K562 (cell line): ENCODE results near the gene RBM27. TPM values are rescaled to one million over a fixed set of nuclear protein-coding genes. Genes with fewer than 3 reads are reported as not detected.
A peak's percentile ranks its signal among the peaks of the same experiment; 100 is the strongest.

Experiments used
- ATAC-seq: fragments of 200-7000 bp; cut with Tn5 transposase; 3 replicates; pipeline ENCODE4 v1.9.1; 2020; ENCODE audit warnings: moderate library complexity
- BruUV-seq: library from RNA; stranded (reverse); fragments of 400-500 nt; replicated peaks from 2 replicates; lab custom pipeline; 2021; lab: Mats Ljungman, UMichigan
- CTCF ChIA-PET: fragments of 300-600 bp; formaldehyde crosslinking; extraction: SDS; loops from one replicate; lab custom pipeline; 2021; ENCODE audit warnings: low intra/inter-chr PET ratio; lab: Yijun Ruan, JAX
- POLR2A ChIA-PET: fragments of 300-600, 350-650 bp; sonication (Branson Sonifier 250); formaldehyde crosslinking; extraction: SDS; loops from one replicate; lab custom pipeline; 2021; ENCODE audit warnings: antibody characterized with exemption, inconsistent platforms; lab: Yijun Ruan, JAX
- DNase-seq, 4 experiments: peaks; one replicate each; pipeline versions ENCODE4 v3.0.0 to v3.0.0-alpha.2; 2011 to 2018; ENCODE audit warnings: low spot score in 3 of 4, mixed read lengths in 3 of 4; ENCODE audit errors: extremely low read depth in 1 of 4
- FAIRE-seq: peaks from 2 replicates; lab custom pipeline; 2011; peaks lifted over from hg19 to GRCh38; lab: Jason Lieb, UNC
- H2AFZ ChIP-seq: 2 replicates; pipeline ENCODE4 v1.6.0; 2011; ENCODE audit warnings: low read depth, low read length, control low read depth, inconsistent platforms
- H3K27ac ChIP-seq: fragments of 200-600 bp; 3 replicates; pipeline ENCODE4 v1.8.0; 2011; ENCODE audit warnings: low read depth, mild to moderate bottlenecking, control low read depth, inconsistent platforms, low read length, moderate library complexity, mixed read lengths; ENCODE audit errors: extremely low read depth
- H3K27me3 ChIP-seq, 2 experiments: fragments of 300-600 bp in 1 of 2; 2 replicates in 1 of 2; 3 replicates in 1 of 2; pipeline versions ENCODE4 v1.6.0 to v1.8.0; 2011; ENCODE audit warnings: inconsistent platforms in 2 of 2, low read length in 2 of 2, mild to moderate bottlenecking in 1 of 2, mixed read lengths in 1 of 2, moderate library complexity in 1 of 2; ENCODE audit not compliant: control insufficient read depth in 2 of 2, insufficient read depth in 2 of 2
- H3K36me3 ChIP-seq: fragments of 300-600 bp; 3 replicates; pipeline ENCODE4 v1.8.0; 2011; ENCODE audit warnings: mild to moderate bottlenecking, low read length, inconsistent platforms; ENCODE audit not compliant: control insufficient read depth, insufficient read depth
- H3K4me1 ChIP-seq, 2 experiments: fragments of 200-600 bp in 1 of 2; replicated peaks in 1 of 2; 2 replicates in 1 of 2; 3 replicates in 1 of 2; pipeline versions ENCODE4 v1.5.1 to v1.8.0; 2011; ENCODE audit warnings: inconsistent platforms in 2 of 2, low read length in 2 of 2, mild to moderate bottlenecking in 1 of 2, mixed read lengths in 1 of 2, moderate library complexity in 1 of 2; ENCODE audit not compliant: control insufficient read depth in 2 of 2, insufficient read depth in 2 of 2
- H3K4me2 ChIP-seq: 2 replicates; pipeline ENCODE4 v1.6.1; 2011; ENCODE audit warnings: low read length, control low read depth, inconsistent platforms, mixed read lengths; ENCODE audit not compliant: insufficient read depth
- H3K4me3 ChIP-seq: fragments of 200-600 bp; sonication (generic), shearing (Covaris generic); 2 replicates; pipeline ENCODE4 v1.5.1; 2016; ENCODE audit warnings: control low read depth, inconsistent platforms
- H3K79me2 ChIP-seq: fragments of 200-600 bp; 3 replicates; pipeline ENCODE4 v1.8.0; 2011; ENCODE audit warnings: low read length, inconsistent platforms; ENCODE audit not compliant: control insufficient read depth, insufficient read depth
- H3K9ac ChIP-seq, 2 experiments: 2 replicates each; pipeline versions ENCODE4 v1.6.0 to v1.6.1; 2011; ENCODE audit warnings: low read depth in 2 of 2, low read length in 2 of 2, control low read depth in 1 of 2, inconsistent platforms in 1 of 2, mild to moderate bottlenecking in 1 of 2, mixed read lengths in 1 of 2; ENCODE audit not compliant: insufficient read depth in 1 of 2
- H3K9me1 ChIP-seq: one replicate; pipeline ENCODE4 v1.6.0; 2011; ENCODE audit warnings: inconsistent platforms, mild to moderate bottlenecking, low read length, moderate library complexity; ENCODE audit not compliant: control insufficient read depth, insufficient read depth
- H3K9me3 ChIP-seq: replicated peaks from 2 replicates; pipeline ENCODE4 v1.5.1; 2011; ENCODE audit warnings: low read depth, low read length, inconsistent platforms; ENCODE audit not compliant: control insufficient read depth, insufficient read depth
- H4K20me1 ChIP-seq: replicated peaks from 2 replicates; pipeline ENCODE4 v1.6.1; 2011; ENCODE audit warnings: low read length, inconsistent platforms, mixed read lengths; ENCODE audit not compliant: control insufficient read depth, insufficient read depth
- ADNP ChIP-seq: fragments of 200-800 bp; sonication (Bioruptor generic); IDR thresholded peaks from 2 replicates; pipeline ENCODE4 v1.6.1; 2016; ENCODE audit warnings: missing genetic modification characterization, missing compliant biosample characterization
- ESRRA ChIP-seq: fragments of 450-650 bp; IDR thresholded peaks from 2 replicates; pipeline ENCODE4 v1.6.1; 2014; ENCODE audit warnings: low read depth, mild to moderate bottlenecking, moderate library complexity, borderline replicate concordance
- GATAD2A ChIP-seq: fragments of 450-650 bp; IDR thresholded peaks from 2 replicates; pipeline ENCODE4 v1.6.1; 2017
- MECOM ChIP-seq: fragments of 250-450 bp; sonication (Bioruptor Pico); IDR thresholded peaks from 2 replicates; pipeline ENCODE4 v1.8.0; 2022; ENCODE audit warnings: inconsistent platforms
- MED1 ChIP-seq: sonication (generic); formaldehyde crosslinking; IDR thresholded peaks from 2 replicates; pipeline ENCODE4 v1.8.1; 2023; ENCODE audit warnings: missing genetic modification reagents, borderline replicate concordance
- MEF2D ChIP-seq: conservative IDR thresholded peaks from 2 replicates; pipeline ENCODE4 v1.6.1; 2016; ENCODE audit warnings: low read depth, missing genetic modification characterization, missing compliant biosample characterization
- MYNN ChIP-seq, 2 experiments: sonication (generic); formaldehyde crosslinking in 1 of 2; IDR thresholded peaks; 2 replicates each; pipeline versions ENCODE4 v1.5.0 to v1.6.1; 2016 to 2020; ENCODE audit warnings: antibody characterized with exemption in 1 of 2, missing genetic modification reagents in 1 of 2
- NR2C1 ChIP-seq, 2 experiments: fragments of 450-650 bp; IDR thresholded peaks; 2 replicates each; pipeline ENCODE4 v1.6.1; 2017; ENCODE audit warnings: mild to moderate bottlenecking in 2 of 2, antibody characterized with exemption in 1 of 2, inconsistent platforms in 1 of 2, missing compliant biosample characterization in 1 of 2, missing genetic modification characterization in 1 of 2
- PPARD ChIP-seq: fragments of 250-450 bp; sonication (Bioruptor Pico); IDR thresholded peaks from 2 replicates; pipeline ENCODE4 v1.8.0; 2022; ENCODE audit warnings: inconsistent platforms, mild to moderate bottlenecking, moderate library complexity
- RB1 ChIP-seq: fragments of 450-650 bp; IDR thresholded peaks from 2 replicates; pipeline ENCODE4 v1.6.1; 2017; ENCODE audit warnings: low read depth, mild to moderate bottlenecking
- SMC3 ChIP-seq: conservative IDR thresholded peaks from 2 replicates; pipeline ENCODE4 v1.6.1; 2011; ENCODE audit warnings: low read depth, low read length, improper control_type of control experiment; ENCODE audit not compliant: insufficient read depth
- ZBTB1 ChIP-seq: sonication (generic); formaldehyde crosslinking; IDR thresholded peaks from 2 replicates; pipeline ENCODE4 v1.8.1; 2023; ENCODE audit warnings: missing genetic modification reagents, low read depth, mild to moderate bottlenecking, borderline replicate concordance
- ZFP91 ChIP-seq: sonication (generic); formaldehyde crosslinking; IDR thresholded peaks from 2 replicates; pipeline ENCODE4 v1.8.0; 2022; ENCODE audit warnings: mild to moderate bottlenecking, missing genetic modification reagents
- ZFPM2 ChIP-seq: fragments of 250-450 bp; sonication (Bioruptor Pico); IDR thresholded peaks from 2 replicates; pipeline ENCODE4 v1.5.1; 2022; ENCODE audit warnings: mild to moderate bottlenecking
- ZNF518B ChIP-seq: fragments of 250-450 bp; sonication (Bioruptor Pico); IDR thresholded peaks from 2 replicates; pipeline ENCODE4 v1.5.0; 2021; ENCODE audit warnings: mild to moderate bottlenecking, moderate library complexity
- WGBS: fragments of 100-300 bp; shearing (Covaris generic); methylation state at CpG from one replicate; pipeline ENCODE4 v1.1.6; 2016; ENCODE audit warnings: low coverage, mixed read lengths; ENCODE audit not compliant: insufficient coverage; ENCODE audit errors: missing lambda C conversion rate; 5-methylcytosine and 5-hydroxymethylcytosine counted together
- in situ Hi-C: fragments of 300-500 bp; cut with MboI; formaldehyde crosslinking; loops from 4 replicates; pipeline ENCODE4 v1.15.0; 2018; ENCODE audit warnings: inconsistent platforms, mixed read lengths
- intact Hi-C: fragments of 100-400 bp; cut with micrococcal nuclease; formaldehyde crosslinking; loops from 2 replicates; pipeline ENCODE4 v1.14.2; 2022
- polyA plus RNA-seq, 8 experiments: library from polyadenylated mRNA; depleted of rRNA in 4 of 8; stranded (reverse) in 5 of 8; unstranded in 3 of 8; fragments of >200 nt; fragmentation: Nextera tagmentation in 2 of 8; fragmentation: Illumina TruSeq in 1 of 8; extraction: Ambion mirVana in 2 of 8; extraction: Trizol in 1 of 8; gene quantifications; 2 replicates each; pipeline versions ENCODE4 v1.2.1 to v1.2.3, GENCODE V29; 2011 to 2014; ENCODE audit warnings: inconsistent platforms in 1 of 8, missing spikeins in 1 of 8
- total RNA-seq, 7 experiments: library from RNA; depleted of rRNA in 6 of 7; stranded (reverse); fragments of >200 nt in 6 of 7; fragmentation: Illumina TruSeq in 2 of 7; extraction: Trizol in 2 of 7; gene quantifications; 2 replicates each; pipeline versions ENCODE4 v1.2.1 to v1.2.3, GENCODE V29; 2011 to 2021; ENCODE audit warnings: low replicate concordance in 1 of 7
- TF ChIP-seq, protein P1 (sequence below), 2 experiments: fragments of 450-650 bp in 1 of 2; sonication (generic) in 1 of 2; formaldehyde crosslinking in 1 of 2; IDR thresholded peaks in 1 of 2; conservative IDR thresholded peaks in 1 of 2; 2 replicates each; pipeline versions ENCODE4 v1.6.1 to v1.8.1; 2016 to 2023; ENCODE audit warnings: mild to moderate bottlenecking in 2 of 2, moderate library complexity in 2 of 2, inconsistent platforms in 1 of 2, missing genetic modification reagents in 1 of 2

RBM27 gene
- total and polyA plus RNA-seq, 9 of the 15 experiments (the other 6 are each of a cell fraction or from before 2014, with no cell fraction given) = 5.3 to 45.4 (median 29.1) TPM

- Histone ChIP-seq H3K9ac (no peak overlapping the region), H2AFZ (peak overlapping the region; percentile 61; the same call in 1 of the 2 replicates), H3K36me3 (no peaks in the 10 kb centered on the region), H3K9me3 (no peaks in the 10 kb centered on the region), H3K4me3 (no peak overlapping the region), H3K79me2 (no peaks in the 10 kb centered on the region), H3K27me3 (no peaks in the 10 kb centered on the region), H3K9me1 (no peaks in the 10 kb centered on the region), H3K4me2 (no peak overlapping the region), H3K4me1 (peaks cover 0 to 4% of the 10 kb centered on the region in 2 experiments; a peak in 3 of 5 replicates), H3K27ac (no peak overlapping the region), H4K20me1 (no peaks in the 10 kb centered on the region)
- ChIA-PET CTCF (no interaction called here), POLR2A (interaction anchor here (0.6 to 3.2 kb wide), 3 partner anchors 10 to 13 kb away, joined by 3 to 11 read pairs (median 4); partner anchors contain the start of genes LARS1 and RBM27)
- WGBS = 69% methylated on average over 1 of the region's 1 CpG
- in situ Hi-C loops = no loop called here
- ATAC-seq = peak; percentile 5; the same call in 2 of the 3 replicates
- FAIRE-seq = no peak
- intact Hi-C loops = no loop called here
- no peak for DNase-seq
- BruUV-seq = no TSS peak
- no peak for TF ChIP-seq PPARD (CRISPR knock-in tag)
- no peak for TF ChIP-seq SMC3
- no peak for TF ChIP-seq MED1 (CRISPR knock-in tag)
- TF ChIP-seq ESRRA = no peak
- no peak for TF ChIP-seq MYNN (IDR thresholded peaks at IDR 0.05)
- TF ChIP-seq MYNN (CRISPR knock-in tag; IDR thresholded peaks at IDR 0.05) = no peak
- no peak for TF ChIP-seq RB1
- TF ChIP-seq, protein P1, sequence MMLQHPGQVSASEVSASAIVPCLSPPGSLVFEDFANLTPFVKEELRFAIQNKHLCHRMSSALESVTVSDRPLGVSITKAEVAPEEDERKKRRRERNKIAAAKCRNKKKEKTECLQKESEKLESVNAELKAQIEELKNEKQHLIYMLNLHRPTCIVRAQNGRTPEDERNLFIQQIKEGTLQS (IDR thresholded peaks at IDR 0.05) = peak; percentile 85
- TF ChIP-seq, protein P1 (CRISPR knock-in tag; conservative IDR thresholded peaks at IDR 0.05) = no peak
- no peak for TF ChIP-seq ZBTB1 (CRISPR knock-in tag)
- no peak for TF ChIP-seq ADNP (tag)
- 0 out of 2 replicates have a peak, but pooled peaks have one; percentile 41 for TF ChIP-seq ZFPM2 (CRISPR knock-in tag)
- TF ChIP-seq MEF2D (tag) = 0 out of 2 replicates have a peak, but pooled peaks have one; percentile 10
- no peak for TF ChIP-seq ZFP91 (CRISPR knock-in tag)
- no peak for TF ChIP-seq NR2C1 (IDR thresholded peaks at IDR 0.05)
- no peak for TF ChIP-seq NR2C1 (tag; IDR thresholded peaks at IDR 0.05)
- TF ChIP-seq GATAD2A = no peak
- TF ChIP-seq MECOM (CRISPR knock-in tag) = 0 out of 2 replicates have a peak, but pooled peaks have one; percentile 15
- TF ChIP-seq ZNF518B (CRISPR knock-in tag) = no peak
These were observed 10.1 kb upstream of the RBM27 start for GRCh38 chr5:146193285-146193684.
